Left cardiac atrium (tissue), 4 donors: ENCODE measurements around the gene HIBADH. TPM values are rescaled to one million over a fixed set of nuclear protein-coding genes. Genes with fewer than 3 reads are reported as not detected.

Experiments
- ATAC-seq, 2 donors: fragments of 200-7000 bp; cut with Tn5 transposase; one replicate each; pipeline ENCODE4 v1.9.1; 2020; ENCODE audit warnings: mild to moderate bottlenecking in 2 of 2, moderate library complexity in 2 of 2
- DNase-seq: peaks from one replicate; pipeline ENCODE4 v3.0.0-alpha.2; 2020
- intact Hi-C, 2 donors: fragments of 100-400 bp; cut with DNase I; formaldehyde crosslinking; loops; one replicate each; pipeline versions ENCODE4 v1.14.1 to v1.15.1; 2022 to 2023
- total RNA-seq, 2 donors: library from RNA; stranded (reverse); fragmentation: NEBNext Ultra II Directional; extraction: Animal tissue kit (Norgen Biotek cat#: 25700); gene quantifications; one replicate each; pipeline ENCODE4 v1.2.1, GENCODE V29; 2021
- donor health status: DM: no; HTN: yes; CAD: no.
- donor health status: DM: no; HTN: yes; CAD: no; lungs with severe emphysema.
- donor health status: DM: yes; HTN: yes; CAD: no.
- donor health status: Dilated cardiomyopathy.

HIBADH gene
- total RNA-seq, 2 donors from 2014 or later: 52.4 to 68.1 TPM

GRCh38 chr7:27576360-27576944 lies 86.2 kb downstream of the HIBADH start:
- no peak for DNase-seq
- peak; percentile 42 to 61 for ATAC-seq
- intact Hi-C loops: loop anchor here (5.0 to 10.0 kb wide), 2 partner anchors 369 to 372 kb away; partner anchors contain the start of gene HOXA13 (in 1 of the 2)

DNA sequence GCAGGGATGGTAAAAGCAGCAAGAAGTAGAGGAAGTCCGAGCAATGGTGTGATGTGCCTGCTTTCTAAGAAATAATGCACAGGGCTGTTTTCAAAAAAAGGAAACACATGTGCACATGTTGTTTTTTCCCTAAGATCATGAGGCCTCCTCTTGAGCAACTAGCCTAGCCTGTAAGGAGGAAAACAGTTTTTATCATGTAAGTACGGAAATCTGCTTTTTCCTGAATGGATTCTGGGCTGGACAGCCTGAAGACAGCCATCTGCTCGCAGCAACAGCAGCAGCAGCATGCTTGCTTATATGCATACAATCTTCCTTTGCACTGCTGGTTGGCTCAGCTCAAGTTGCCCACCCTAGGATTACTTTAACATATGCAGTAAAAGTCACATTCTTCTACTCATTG lies 87.1 kb downstream of the HIBADH start:
- DNase-seq: no peak
- intact Hi-C loops: loop anchor here (5.0 to 10.0 kb wide), 2 partner anchors 368 to 371 kb away; partner anchors contain the start of gene HOXA13 (in 1 of the 2)
- ATAC-seq: no peak

DNA sequence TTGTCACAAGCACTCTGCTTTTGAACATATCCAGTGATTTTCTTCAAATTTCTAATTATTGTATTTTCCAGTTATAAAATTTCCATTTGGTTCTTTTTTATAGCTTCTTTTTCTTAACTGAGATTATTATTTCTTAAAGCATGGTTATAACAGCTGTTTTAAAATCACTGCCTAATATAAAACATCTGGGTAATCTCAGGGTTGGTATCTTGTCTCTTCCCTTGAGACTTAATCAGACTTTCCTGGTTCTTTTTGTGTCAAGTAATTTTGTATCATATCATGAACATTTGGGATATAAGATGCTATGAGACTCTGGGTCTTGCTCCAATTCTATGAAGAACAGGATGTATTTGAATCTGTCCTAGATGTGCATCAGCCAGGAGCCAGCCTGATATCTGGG lies 93.6 kb downstream of the HIBADH start:
- no peak for ATAC-seq
- DNase-seq: no peak
- intact Hi-C loops: no loop called here

DNA sequence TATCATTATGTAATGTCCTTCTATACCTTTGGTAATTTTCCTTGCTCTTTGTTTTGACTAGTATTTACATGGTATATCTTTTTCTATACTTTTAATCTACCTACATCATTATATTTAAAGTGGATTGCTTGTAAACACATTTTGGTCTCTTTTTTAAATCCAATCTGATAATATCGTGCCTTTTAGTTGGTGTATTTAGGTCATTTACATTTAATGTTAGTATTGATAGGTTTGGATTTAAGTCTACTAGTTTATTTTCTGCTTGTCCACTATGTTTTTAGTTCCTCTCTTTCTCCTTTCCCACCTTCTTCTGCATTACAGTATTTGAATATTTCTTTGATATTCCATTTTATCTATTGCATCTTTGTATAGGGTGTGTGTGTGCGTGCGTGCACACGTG lies 95.4 kb downstream of the HIBADH start:
- DNase-seq: no peak
- intact Hi-C loops: no loop called here
- ATAC-seq: no peak

GRCh38 chr7:27564881-27565482 lies 97.7 kb downstream of the HIBADH start:
- ATAC-seq (no peak), DNase-seq (no peak)
- intact Hi-C loops: no loop called here

DNA sequence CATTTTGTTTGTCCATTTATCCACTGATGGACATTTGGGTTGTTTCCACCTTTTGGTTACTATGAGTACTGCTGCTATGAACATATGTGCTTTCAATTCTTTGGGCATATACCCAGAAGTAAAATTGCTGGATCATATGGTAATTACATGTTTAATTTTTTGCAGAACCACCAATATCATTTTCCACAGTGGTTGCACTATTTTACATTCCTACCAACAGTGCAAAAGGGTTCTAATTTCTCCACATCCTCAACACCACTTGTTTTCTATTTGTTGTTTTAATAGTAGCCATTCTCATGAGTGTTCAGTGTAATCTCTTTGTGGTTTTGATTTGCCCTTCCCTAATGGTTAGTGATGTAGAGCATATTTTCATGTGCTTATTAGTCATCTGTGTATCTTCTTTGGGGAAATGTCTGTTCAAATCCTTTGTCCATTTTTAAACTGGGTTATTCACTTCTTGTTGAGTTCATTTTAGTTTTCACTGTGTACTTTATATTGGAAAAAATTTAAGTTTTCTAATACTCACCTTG lies 101.9 kb downstream of the HIBADH start:
- ATAC-seq (no peak), DNase-seq (no peak)
- intact Hi-C loops: no loop called here

- DNase-seq: no peak
- intact Hi-C loops: no loop called here
Measured at GRCh38 chr7:27555670-27556069, 107.0 kb downstream of the HIBADH start.

DNA sequence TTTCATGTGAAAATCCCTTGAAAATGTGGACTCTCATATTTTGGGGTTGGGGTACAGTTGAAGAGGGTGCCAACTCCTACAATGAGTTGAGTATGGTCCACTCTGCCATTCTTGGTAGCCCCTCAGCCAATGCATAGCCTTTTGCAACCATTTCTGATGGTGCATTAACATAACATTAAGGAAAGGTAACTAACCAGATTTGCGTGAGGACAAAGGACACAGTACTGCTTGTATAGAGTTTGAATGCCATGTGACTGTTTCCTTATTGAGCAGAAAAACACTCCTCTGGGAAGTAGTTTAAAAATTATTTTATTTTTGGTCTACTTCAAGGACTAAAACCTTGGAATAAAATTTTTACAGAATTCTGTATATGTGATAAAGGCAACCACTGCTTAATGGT lies 107.9 kb downstream of the HIBADH start:
- ATAC-seq (no peak), DNase-seq (no peak)
- intact Hi-C loops: no loop called here

More at GRCh38 chr7:27555670-27556069, 107.0 kb downstream of the HIBADH start:
- no peak for ATAC-seq

GRCh38 chr7:27553273-27553672 lies 109.4 kb downstream of the HIBADH start:
- intact Hi-C loops: no loop called here
- ATAC-seq: no peak
- no peak for DNase-seq

DNA sequence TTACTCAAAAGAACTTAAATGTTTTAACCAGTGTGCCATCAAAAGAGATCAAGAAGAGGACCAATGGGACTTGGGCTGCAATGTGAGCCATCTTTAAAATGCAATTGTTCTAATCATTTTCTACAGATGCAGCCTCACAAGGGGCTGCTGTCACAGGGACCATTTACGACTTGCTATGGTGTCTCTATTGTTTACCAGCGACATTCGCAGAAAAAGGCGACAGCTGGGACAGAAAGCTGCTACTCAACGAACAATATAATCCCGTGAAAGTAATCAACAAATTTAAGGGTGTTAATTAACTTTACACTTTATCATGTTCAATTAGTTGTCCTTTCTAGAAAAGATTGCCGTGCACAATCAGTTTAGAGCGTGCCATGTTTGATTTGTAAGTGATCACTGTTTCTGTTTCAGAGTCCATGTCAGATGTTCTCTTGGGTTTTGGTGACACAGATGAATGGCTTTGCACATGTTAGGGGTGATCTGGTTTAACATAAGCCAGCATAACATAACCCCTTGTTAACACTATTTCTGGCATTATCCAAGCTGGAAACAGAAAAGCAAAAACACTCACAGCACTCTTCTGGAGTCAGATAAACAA lies 110.8 kb downstream of the HIBADH start:
- intact Hi-C loops: no loop called here
- DNase-seq (no peak), ATAC-seq (no peak)

- intact Hi-C loops: no loop called here
- DNase-seq (no peak), ATAC-seq (no peak)
Measured at GRCh38 chr7:27549606-27550005, 113.1 kb downstream of the HIBADH start.

DNA sequence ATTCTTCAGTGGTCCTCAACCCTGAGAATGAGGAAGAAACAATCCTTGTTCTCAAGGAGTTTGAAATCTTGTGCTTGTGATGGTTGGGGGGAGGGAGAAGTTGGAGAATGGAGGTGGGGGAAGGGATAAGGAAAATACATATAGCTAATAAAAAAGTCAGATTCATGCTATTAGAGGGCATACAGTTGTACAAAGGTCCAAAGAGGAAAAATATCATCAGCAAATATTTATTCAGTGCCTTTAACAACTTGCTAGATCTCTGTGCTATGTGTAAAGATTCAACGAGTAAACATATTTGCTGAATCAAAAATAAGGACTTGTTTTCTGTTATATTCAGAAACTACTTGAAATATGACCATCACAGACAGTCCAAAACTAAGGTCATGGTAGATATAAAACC lies 114.4 kb downstream of the HIBADH start:
- ATAC-seq (no peak), DNase-seq (no peak)
- intact Hi-C loops: no loop called here

DNA sequence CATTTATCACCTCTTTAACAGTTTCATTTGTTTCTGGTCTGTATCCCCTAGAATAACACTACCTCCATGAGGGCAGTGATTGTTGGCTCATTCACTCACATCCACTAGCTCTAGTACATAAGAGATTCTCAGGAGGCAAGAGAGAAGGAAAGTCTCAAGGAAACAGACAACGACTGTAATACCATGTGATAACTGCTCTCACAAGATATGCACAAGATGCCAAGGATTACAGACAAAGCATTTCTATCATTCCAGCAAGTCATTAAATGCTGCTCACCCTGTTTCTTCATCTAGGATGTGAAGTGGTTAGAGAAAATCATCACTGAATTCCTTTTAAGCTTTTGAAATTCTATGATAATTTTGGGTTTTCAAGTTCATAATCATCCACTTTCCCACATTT lies 115.3 kb downstream of the HIBADH start:
- intact Hi-C loops: no loop called here
- no peak for DNase-seq
- ATAC-seq: no peak

DNA sequence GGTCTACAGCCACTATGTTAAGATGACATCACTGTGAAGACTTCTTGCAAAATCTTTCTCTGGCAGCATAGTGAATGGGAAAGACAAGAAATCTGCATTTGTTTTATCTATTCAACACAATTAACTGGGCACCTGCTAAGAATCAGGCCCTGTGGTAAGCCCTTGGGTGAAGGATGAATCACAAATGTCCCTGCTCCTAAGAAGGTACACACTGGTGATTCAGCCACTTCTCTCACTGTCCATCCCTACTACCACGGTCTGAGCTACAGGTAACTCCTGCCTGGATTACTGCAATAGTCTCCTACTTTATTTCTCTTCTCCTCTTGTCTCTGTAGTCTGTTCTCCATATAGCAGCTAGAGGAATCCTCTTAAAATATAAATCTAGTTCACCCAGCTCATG lies 116.1 kb downstream of the HIBADH start:
- ATAC-seq (no peak), DNase-seq (no peak)
- intact Hi-C loops: no loop called here

DNA sequence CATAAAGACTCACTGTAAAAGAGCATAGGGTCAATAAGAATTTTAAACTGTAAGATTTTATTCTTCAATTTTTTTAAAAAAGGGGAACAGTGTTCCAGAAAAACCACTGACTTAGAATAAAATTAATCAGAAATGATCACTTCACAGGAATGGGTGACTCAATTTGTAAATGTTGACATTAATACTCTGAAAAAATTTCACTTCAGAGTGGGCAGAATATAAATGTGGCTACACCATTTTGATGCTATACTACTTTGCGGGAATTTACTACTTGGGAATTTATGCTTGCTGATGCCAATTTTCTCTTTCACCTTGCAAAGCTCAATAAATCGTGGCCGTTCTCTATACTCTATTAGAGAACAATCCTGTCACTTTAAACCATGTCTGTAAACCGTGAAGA lies 126.9 kb downstream of the HIBADH start:
- ATAC-seq (no peak), DNase-seq (no peak)

GRCh38 chr7:27533652-27534081 lies 129.0 kb downstream of the HIBADH start:
- intact Hi-C loops: no loop called here
- DNase-seq (no peak), ATAC-seq (no peak)

More for the DNA sequence above, 126.9 kb downstream of the HIBADH start:
- intact Hi-C loops: no loop called here

- DNase-seq (no peak), ATAC-seq (no peak)
- intact Hi-C loops: no loop called here
Measured at GRCh38 chr7:27532314-27532713, 130.4 kb downstream of the HIBADH start.

DNA sequence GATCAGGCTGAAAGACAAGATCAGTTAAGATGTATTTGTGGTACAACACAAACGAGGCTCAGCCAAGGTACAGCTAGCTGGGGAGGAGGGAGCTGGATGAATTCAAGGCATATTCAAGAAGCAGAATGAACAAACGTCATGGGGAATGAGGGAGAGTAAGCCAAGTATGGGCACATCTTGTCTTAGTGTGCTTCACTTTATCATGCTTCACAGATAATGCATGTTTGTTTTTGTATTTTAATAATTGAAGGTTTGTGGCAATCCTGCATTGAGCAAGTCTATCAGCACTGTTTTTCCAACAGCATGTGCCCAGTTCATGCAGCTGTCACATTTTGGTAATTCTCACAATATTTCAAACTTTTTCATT lies 135.4 kb downstream of the HIBADH start:
- intact Hi-C loops: no loop called here
- ATAC-seq (peak in 1 of 2 donors; percentile 44), DNase-seq (no peak)

DNA sequence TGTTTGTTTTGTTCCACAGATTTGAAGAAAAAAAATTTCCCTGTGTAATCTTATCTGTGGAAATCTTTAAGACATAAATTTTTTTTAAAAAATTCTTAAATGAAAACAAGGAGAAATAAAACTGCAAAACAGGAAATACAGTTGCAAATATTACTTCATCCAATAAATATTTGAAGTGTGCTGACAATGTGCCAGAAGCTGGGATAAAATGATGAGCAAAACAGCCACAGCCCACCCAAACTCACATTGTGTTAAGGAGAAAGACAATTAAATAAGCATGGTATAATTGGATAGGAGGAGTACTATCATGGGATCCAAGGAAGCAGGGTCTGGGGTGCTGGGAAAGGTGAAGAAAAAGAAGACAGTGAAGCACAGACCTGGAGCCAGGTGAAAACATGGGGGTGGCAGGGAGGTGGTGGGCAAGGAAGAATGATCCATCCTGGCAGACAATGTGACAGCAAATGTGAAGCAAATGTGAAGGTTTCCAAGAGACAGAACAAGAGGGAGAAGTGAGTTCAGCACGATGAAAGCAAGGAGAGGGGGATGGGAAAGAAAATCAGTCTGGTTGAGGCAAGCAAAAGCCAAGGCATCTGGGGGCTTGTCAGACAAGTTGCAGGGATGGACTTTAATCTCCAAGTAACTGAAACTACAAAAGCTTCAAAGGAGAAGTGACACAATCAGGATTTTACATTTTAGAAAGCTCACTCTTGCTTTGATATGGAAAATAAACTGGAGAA lies 135.9 kb downstream of the HIBADH start:
- DNase-seq (no peak), ATAC-seq (no peak)
- intact Hi-C loops: no loop called here

DNA sequence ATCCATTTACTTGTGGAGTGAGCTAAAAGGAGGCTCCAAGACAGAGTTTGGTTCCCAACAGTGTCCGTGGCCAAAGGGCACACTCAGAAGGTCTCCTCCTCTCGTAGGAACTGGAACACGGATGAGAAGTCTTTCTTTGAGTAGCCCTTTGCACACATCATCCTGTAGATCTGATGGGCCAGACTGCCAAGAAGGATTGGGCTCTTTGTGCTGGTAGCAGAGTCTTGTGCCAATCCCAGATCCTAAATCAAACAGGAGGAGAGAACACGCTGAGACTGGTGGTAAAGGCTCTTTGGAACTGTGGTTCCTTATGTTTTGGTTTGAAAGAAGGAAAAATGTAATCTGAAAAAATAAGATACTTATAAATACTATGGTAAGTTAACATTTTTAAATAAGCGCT lies 136.6 kb downstream of the HIBADH start:
- ATAC-seq: no peak
- DNase-seq: no peak
- intact Hi-C loops: no loop called here
